ENCODE results near the gene DEFB113. TPM values are rescaled to one million over a fixed set of nuclear protein-coding genes. Genes with fewer than 3 reads are reported as not detected.

Gene DEFB113
- polyA plus RNA-seq, 3 donors from 2014 or later, result not detected

DNA sequence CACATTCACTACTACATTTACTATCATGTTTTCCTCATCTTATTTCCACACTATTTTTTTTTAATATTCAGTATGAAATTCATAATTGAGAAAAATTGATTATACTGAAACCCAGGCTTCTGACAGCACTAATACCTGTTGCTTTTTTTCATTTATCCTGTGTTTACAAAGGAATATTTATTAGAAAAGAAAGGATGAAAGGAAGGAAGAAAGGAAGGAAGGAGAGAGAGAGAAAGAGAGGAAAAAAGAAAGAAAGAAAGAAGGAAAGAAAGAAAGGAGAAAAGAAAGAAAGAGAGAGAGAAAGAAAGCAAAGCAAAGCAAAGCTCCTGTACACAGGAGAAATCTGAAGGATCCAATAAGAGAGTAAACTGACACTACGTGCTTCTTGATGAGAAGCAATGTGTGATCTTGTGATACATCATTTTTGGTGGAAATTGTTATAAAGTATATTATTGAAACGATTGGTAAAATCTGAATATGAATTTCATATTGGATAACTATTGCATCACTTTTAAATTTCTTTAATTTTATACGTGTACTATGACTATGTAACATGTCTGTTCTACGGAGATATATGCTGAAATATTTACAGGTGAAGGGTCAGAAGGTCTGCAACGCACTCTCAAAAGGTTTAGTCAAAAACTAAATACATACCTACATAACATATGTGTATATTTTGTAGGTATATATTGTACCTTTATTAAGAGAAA lies 49.3 kb downstream of the DEFB113 start:
- Mint-ChIP-seq H3K36me3 (no peaks in the 10 kb centered on the region), H3K4me3 (no peak overlapping the region), H3K4me1 (no peaks in the 10 kb centered on the region), H3K27ac (no peak overlapping the region), H3K27me3 (ENCODE audit: low read depth in 3 of 3) (no peaks in the 10 kb centered on the region), H3K9me3 (peaks cover 2 to 25% (median 16%) of the 10 kb centered on the region in 6 donors)
- DNase-seq, result no peak

DNA sequence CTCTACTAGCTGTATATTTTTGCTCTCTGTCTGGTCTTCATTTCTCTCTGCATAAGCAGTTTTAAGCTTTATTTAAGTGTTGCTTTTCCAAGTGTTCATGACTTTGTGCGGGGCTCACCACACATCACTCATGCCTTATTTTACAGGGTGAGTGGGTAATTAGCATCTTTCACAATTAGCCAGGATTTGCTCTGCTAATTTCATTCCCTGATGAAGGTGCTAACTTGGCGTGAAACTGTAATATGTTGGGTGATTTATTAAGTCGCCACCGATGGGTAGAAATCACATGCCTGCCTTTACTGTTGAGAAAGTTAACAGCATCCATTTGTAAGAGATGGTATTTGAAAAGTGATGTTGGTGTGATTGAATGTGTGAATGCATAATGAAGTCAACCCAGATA lies 50.2 kb downstream of the DEFB113 start:
- no peak for DNase-seq
- Mint-ChIP-seq H3K36me3 (no peaks in the 10 kb centered on the region), H3K4me3 (no peak overlapping the region), H3K4me1 (no peaks in the 10 kb centered on the region), H3K9me3 (peaks cover 2 to 25% (median 14%) of the 10 kb centered on the region in 6 donors), H3K27ac (no peak overlapping the region), H3K27me3 (ENCODE audit: low read depth in 3 of 3) (no peaks in the 10 kb centered on the region)

DNA sequence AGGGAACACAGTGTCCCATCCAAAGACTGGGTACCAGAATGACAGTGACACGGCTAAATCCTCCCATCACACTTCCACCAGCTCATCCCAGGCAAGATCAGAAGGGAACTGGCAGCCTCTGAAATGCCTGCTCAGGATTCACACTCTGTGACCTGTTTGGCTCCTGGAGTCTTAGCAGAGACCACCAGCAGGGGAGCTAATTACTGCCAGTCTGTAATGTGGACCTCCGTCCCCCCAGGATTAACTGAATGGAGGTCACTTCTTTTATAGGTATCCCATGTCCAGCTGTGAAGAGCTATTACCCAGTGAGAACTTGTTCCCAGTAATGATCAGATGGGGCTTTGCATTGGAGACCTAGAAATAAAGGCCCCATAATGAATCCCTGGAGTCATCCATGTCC lies 50.6 kb downstream of the DEFB113 start:
- Mint-ChIP-seq H3K36me3 (no peaks in the 10 kb centered on the region), H3K9me3 (peaks cover 2 to 28% (median 14%) of the 10 kb centered on the region in 6 donors), H3K4me3 (no peak overlapping the region), H3K27ac (no peak overlapping the region), H3K27me3 (ENCODE audit: low read depth in 3 of 3) (no peaks in the 10 kb centered on the region), H3K4me1 (no peaks in the 10 kb centered on the region)
- DNase-seq, result no peak

Other genes with a start within 250 kb of the DEFB113 start
- gene CRISP3, start 225.2 kb downstream of the DEFB113 start, polyA plus RNA-seq, result not detected
- not detected for gene PGK2, start 182.3 kb downstream of the DEFB113 start, polyA plus RNA-seq
- not detected for gene CRISP1, start 103.1 kb downstream of the DEFB113 start, polyA plus RNA-seq
- gene DEFB114, start 5.5 kb downstream of the DEFB113 start, polyA plus RNA-seq, result not detected
- not detected for gene DEFB110, start 52.4 kb upstream of the DEFB113 start, polyA plus RNA-seq
- not detected for gene DEFB112, start 80.3 kb upstream of the DEFB113 start, polyA plus RNA-seq